H1 (cell line): Measurements from ENCODE around the gene ARHGEF28. TPM values are rescaled to one million over a fixed set of nuclear protein-coding genes. Genes with fewer than 3 reads are reported as not detected.

Source experiments
- CTCF ChIA-PET: fragments of 300-600 bp; sonication (Branson Sonifier 250); formaldehyde crosslinking; loops from one replicate; lab custom pipeline; 2021; ENCODE audit not compliant: partially characterized antibody; lab: Charles Lee
- POLR2A ChIA-PET: fragments of 300-600 bp; sonication (Branson Sonifier 250); formaldehyde crosslinking; loops from one replicate; lab custom pipeline; 2021; ENCODE audit warnings: inconsistent platforms; ENCODE audit not compliant: partially characterized antibody; lab: Charles Lee
- DNase-seq, 2 experiments: peaks; one replicate each; pipeline versions ENCODE4 v3.0.0 to v3.0.0-alpha.2; 2010 to 2022; ENCODE audit warnings: low spot score in 2 of 2, low read depth in 1 of 2, mixed read lengths in 1 of 2
- FAIRE-seq: peaks from 2 replicates; lab custom pipeline; 2011; peaks lifted over from hg19 to GRCh38; lab: Jason Lieb, UNC
- H2AFZ ChIP-seq: 2 replicates; pipeline ENCODE4 v1.8.1; 2012; ENCODE audit warnings: low read length, inconsistent platforms
- H2AK5ac ChIP-seq: 2 replicates; pipeline ENCODE4 v1.6.1; 2013; ENCODE audit warnings: low read depth, low read length
- H2BK120ac ChIP-seq: replicated peaks from 2 replicates; pipeline ENCODE3; 2013; ENCODE audit warnings: low read depth, low read length, inconsistent platforms
- H2BK12ac ChIP-seq: 2 replicates; pipeline ENCODE4 v1.6.1; 2013; ENCODE audit warnings: low read depth, low read length
- H2BK15ac ChIP-seq: 2 replicates; pipeline ENCODE4 v1.6.1; 2013; ENCODE audit warnings: low read length
- H2BK20ac ChIP-seq: 2 replicates; pipeline ENCODE4 v1.6.1; 2013; ENCODE audit warnings: low read length
- H2BK5ac ChIP-seq: 2 replicates; pipeline ENCODE4 v1.6.1; 2013; ENCODE audit warnings: low read depth, low read length
- H3K14ac ChIP-seq: 2 replicates; pipeline ENCODE4 v1.6.1; 2013; ENCODE audit warnings: inconsistent platforms; ENCODE audit not compliant: insufficient read length
- H3K18ac ChIP-seq: 2 replicates; pipeline ENCODE4 v1.6.1; 2013; ENCODE audit warnings: low read length; ENCODE audit errors: extremely low read depth
- H3K23ac ChIP-seq: 2 replicates; pipeline ENCODE4 v1.6.1; 2013; ENCODE audit warnings: inconsistent platforms; ENCODE audit not compliant: insufficient read length
- H3K23me2 ChIP-seq: 2 replicates; pipeline ENCODE4 v1.6.1; 2013; ENCODE audit warnings: low read depth, low read length
- H3K27ac ChIP-seq: 2 replicates; pipeline ENCODE4 v1.6.1; 2011; ENCODE audit warnings: low read depth, low read length, inconsistent platforms
- H3K27me3 ChIP-seq, 4 experiments: replicated peaks in 1 of 4; 1 replicate in 1 of 4; 2 replicates in 3 of 4; pipeline versions ENCODE4 v1.6.1 to v1.8.1; 2011 to 2013; ENCODE audit warnings: low read length in 3 of 4, mild to moderate bottlenecking in 3 of 4, inconsistent platforms in 2 of 4, mixed read lengths in 2 of 4, moderate library complexity in 1 of 4; ENCODE audit not compliant: control insufficient read depth in 3 of 4, insufficient read depth in 3 of 4; ENCODE audit errors: extremely low read depth in 1 of 4
- H3K36me3 ChIP-seq, 4 experiments: 2 replicates each; pipeline versions ENCODE4 v1.6.1 to v1.8.1; 2011 to 2013; ENCODE audit warnings: mild to moderate bottlenecking in 4 of 4, low read length in 3 of 4, moderate library complexity in 2 of 4, control low read depth in 1 of 4, inconsistent platforms in 1 of 4; ENCODE audit not compliant: insufficient read depth in 4 of 4, control insufficient read depth in 2 of 4
- H3K4ac ChIP-seq: replicated peaks from 2 replicates; pipeline ENCODE3; 2013; ENCODE audit warnings: low read length, low read depth, mixed read lengths, inconsistent platforms; ENCODE audit not compliant: insufficient read length
- H3K4me1 ChIP-seq, 4 experiments: replicated peaks in 1 of 4; 1 replicate in 1 of 4; 2 replicates in 3 of 4; pipeline versions ENCODE4 v1.6.1 to v1.8.1; 2011 to 2013; ENCODE audit warnings: low read length in 3 of 4, inconsistent platforms in 2 of 4, mixed read lengths in 1 of 4; ENCODE audit not compliant: insufficient read depth in 4 of 4, control insufficient read depth in 3 of 4
- H3K4me2 ChIP-seq, 2 experiments: 2 replicates each; pipeline versions ENCODE4 v1.6.1 to v1.8.1; 2011 to 2013; ENCODE audit warnings: low read depth in 2 of 2, low read length in 2 of 2, control low read depth in 1 of 2, inconsistent platforms in 1 of 2, mild to moderate bottlenecking in 1 of 2; ENCODE audit not compliant: insufficient read depth in 1 of 2
- H3K4me3 ChIP-seq, 4 experiments: fragments of 200-600, 300-600 bp in 1 of 4; sonication (generic), shearing (Covaris generic), sonication (Bioruptor Twin) in 1 of 4; 2 replicates each; pipeline versions ENCODE4 v1.5.1 to v1.8.1; 2011 to 2016; ENCODE audit warnings: low read length in 4 of 4, low read depth in 3 of 4, control low read depth in 2 of 4, inconsistent platforms in 2 of 4, mild to moderate bottlenecking in 2 of 4, mixed read lengths in 1 of 4, moderate library complexity in 1 of 4; ENCODE audit not compliant: insufficient read depth in 2 of 4; ENCODE audit errors: extremely low read depth in 1 of 4
- H3K56ac ChIP-seq: replicated peaks from 2 replicates; pipeline ENCODE3; 2013; ENCODE audit warnings: low read depth, mild to moderate bottlenecking, mixed read lengths, low read length, inconsistent platforms; ENCODE audit not compliant: insufficient read length
- H3K79me1 ChIP-seq: 2 replicates; pipeline ENCODE4 v1.6.1; 2013; ENCODE audit warnings: low read depth, low read length, control low read depth
- H3K79me2 ChIP-seq, 2 experiments: 2 replicates each; pipeline versions ENCODE4 v1.6.1 to v1.8.1; 2012 to 2013; ENCODE audit warnings: low read length in 2 of 2, mild to moderate bottlenecking in 2 of 2, inconsistent platforms in 1 of 2; ENCODE audit not compliant: insufficient read depth in 2 of 2, control insufficient read depth in 1 of 2
- H3K9ac ChIP-seq, 4 experiments: replicated peaks in 1 of 4; 1 replicate in 1 of 4; 2 replicates in 3 of 4; pipeline versions ENCODE4 v1.6.1 to v1.8.1; 2011 to 2013; ENCODE audit warnings: low read depth in 3 of 4, low read length in 3 of 4, control low read depth in 2 of 4, mild to moderate bottlenecking in 2 of 4, moderate library complexity in 2 of 4, inconsistent platforms in 1 of 4; ENCODE audit errors: extremely low read depth in 1 of 4
- H3K9me3 ChIP-seq, 2 experiments: 2 replicates each; pipeline versions ENCODE4 v1.6.1 to v1.8.1; 2012 to 2013; ENCODE audit warnings: mild to moderate bottlenecking in 2 of 2, moderate library complexity in 2 of 2, control low read depth in 1 of 2, inconsistent platforms in 1 of 2, low read depth in 1 of 2, low read length in 1 of 2, mixed read lengths in 1 of 2; ENCODE audit not compliant: insufficient read depth in 2 of 2
- H4K20me1 ChIP-seq, 2 experiments: replicated peaks in 1 of 2; 2 replicates each; pipeline versions ENCODE3 to v1.8.1; 2011 to 2013; ENCODE audit warnings: inconsistent platforms in 2 of 2, low read length in 2 of 2, mild to moderate bottlenecking in 1 of 2; ENCODE audit not compliant: insufficient read depth in 2 of 2, control insufficient read depth in 1 of 2
- H4K5ac ChIP-seq: 2 replicates; pipeline ENCODE4 v1.6.1; 2013; ENCODE audit warnings: low read length, low read depth, mixed read lengths, inconsistent platforms; ENCODE audit not compliant: insufficient read length
- H4K8ac ChIP-seq: 2 replicates; pipeline ENCODE4 v1.8.0; 2013; ENCODE audit warnings: mild to moderate bottlenecking, moderate library complexity, low read length, inconsistent platforms; ENCODE audit not compliant: insufficient read depth; ENCODE audit errors: extremely low read depth
- H4K91ac ChIP-seq: replicated peaks from 2 replicates; pipeline ENCODE3; 2013; ENCODE audit warnings: low read length, mixed read lengths, inconsistent platforms; ENCODE audit not compliant: insufficient read length
- CTCF ChIP-seq, 3 experiments: IDR thresholded peaks; 1 replicate in 2 of 3; 2 replicates in 1 of 3; pipeline versions ENCODE4 v1.5.1 to v1.6.1; 2011; ENCODE audit warnings: low read length in 3 of 3, mild to moderate bottlenecking in 3 of 3, inconsistent platforms in 2 of 3, low read depth in 1 of 3, moderate library complexity in 1 of 3; ENCODE audit not compliant: insufficient read depth in 1 of 3; ENCODE audit errors: control extremely low read depth in 1 of 3
- POU5F1 ChIP-seq: IDR thresholded peaks from 2 replicates; pipeline ENCODE4 v1.6.1; 2011; ENCODE audit warnings: low read depth, mild to moderate bottlenecking, low read length, moderate library complexity
- RAD21 ChIP-seq, 2 experiments: IDR thresholded peaks in 1 of 2; conservative IDR thresholded peaks in 1 of 2; 2 replicates each; pipeline ENCODE4 v1.6.1; 2011; ENCODE audit warnings: low read depth in 2 of 2, low read length in 2 of 2, improper control_type of control experiment in 1 of 2, inconsistent platforms in 1 of 2, mild to moderate bottlenecking in 1 of 2, moderate library complexity in 1 of 2
- WGBS, 2 experiments: shearing (Covaris generic) in 1 of 2; methylation state at CpG; one replicate each; pipeline versions ENCODE4 v1.1.6 to v1.1.7; 2013 to 2015; ENCODE audit warnings: low lambda C conversion rate in 2 of 2, mixed read lengths in 2 of 2, inconsistent platforms in 1 of 2, low coverage in 1 of 2, missing lambda C conversion rate in 1 of 2; ENCODE audit not compliant: insufficient replicate concordance in 2 of 2, insufficient coverage in 1 of 2, insufficient read length in 1 of 2; ENCODE audit errors: extremely low coverage in 1 of 2, missing lambda C conversion rate in 1 of 2; 5-methylcytosine and 5-hydroxymethylcytosine counted together
- polyA plus RNA-seq, 7 experiments: library from polyadenylated mRNA; depleted of rRNA in 3 of 7; stranded (reverse) in 5 of 7; unstranded in 2 of 7; fragments of >200 nt in 5 of 7; fragments of 200-250 nt in 2 of 7; gene quantifications; 1 replicate in 5 of 7; 2 replicates in 1 of 7; 4 replicates in 1 of 7; pipeline versions ENCODE4 v1.2.1 to v1.2.3, GENCODE V29; 2011 to 2013; ENCODE audit warnings: missing spikeins in 2 of 7, mixed read lengths in 2 of 7
- total RNA-seq: library from RNA; stranded (reverse); fragmentation: NEBNext Ultra II Directional; extraction: Animal tissue kit (Norgen Biotek cat#: 25700); gene quantifications from 2 replicates; pipeline ENCODE4 v1.2.1, GENCODE V29; 2021

Gene ARHGEF28
- total and polyA plus RNA-seq, 2 of the 8 experiments (the other 6 are each of a cell fraction or from before 2014, with no cell fraction given) = 0.33 to 1.0 TPM

GRCh38 chr5:73901455-73901854 lies 275.5 kb downstream of the ARHGEF28 start:
- DNase-seq = no peak
- no peaks in the 10 kb centered on the region for H3K27me3 ChIP-seq
- H3K4me2 ChIP-seq = no peak overlapping the region

More at GRCh38 chr5:73901455-73901854, 275.5 kb downstream of the ARHGEF28 start:
- no peak overlapping the region for H3K4me3 ChIP-seq
- H2AK5ac ChIP-seq = no peak overlapping the region
- H2BK20ac ChIP-seq = no peak overlapping the region
- no peak overlapping the region for H4K5ac ChIP-seq
- TF ChIP-seq POU5F1 = no peak
- peak in 2 of 3 experiments; percentile 11 to 26; a peak in 3 of 4 replicates for TF ChIP-seq CTCF (IDR thresholded peaks at IDR 0.05; ENCODE audit: control extremely low read depth in 1 of 3, insufficient read depth in 1 of 3, low read depth in 1 of 3, low read length in 3 of 3)
- peak; percentile 41 to 52 for TF ChIP-seq RAD21 (IDR thresholded peaks at IDR 0.05 in 1 of 2, conservative IDR thresholded peaks at IDR 0.05 in 1 of 2; ENCODE audit: low read depth in 2 of 2, low read length in 2 of 2)
- TF ChIP-seq, all 59 proteins: peak for 2
- ChIA-PET POLR2A (interaction anchor here (1.0 kb wide), 1 partner anchor 24 kb away, joined by 3 read pairs; no protein-coding TSS in a partner anchor), CTCF (interaction anchor here (0.5 to 2.5 kb wide), 27 partner anchors 8 to 815 kb away, joined by 3 to 17 read pairs (median 4); partner anchors contain the start of gene ENC1)
- Histone ChIP-seq H2BK15ac (no peak overlapping the region), H4K91ac (no peak overlapping the region), H2BK5ac (no peak overlapping the region), H4K20me1 (no peaks in the 10 kb centered on the region), H3K23me2 (no peaks in the 10 kb centered on the region), H3K36me3 (no peaks in the 10 kb centered on the region), H4K8ac (no peak overlapping the region), H3K4me1 (no peaks in the 10 kb centered on the region), H2AFZ (no peak overlapping the region), H3K9ac (no peak overlapping the region), H3K4ac (no peak overlapping the region), H3K14ac (no peak overlapping the region), H3K56ac (no peak overlapping the region), H2BK12ac (no peak overlapping the region), H3K79me2 (no peaks in the 10 kb centered on the region), H3K79me1 (no peaks in the 10 kb centered on the region), H3K27ac (no peak overlapping the region), H3K18ac (no peak overlapping the region), H3K9me3 (no peaks in the 10 kb centered on the region), H3K23ac (no peak overlapping the region), H2BK120ac (no peak overlapping the region)
- WGBS, 2 experiments = 64% methylated on average over 4 of the region's 4 CpGs; no CpG with 5 or more reads in 1 of the 2 experiments
- FAIRE-seq = no peak
